DMS53 (cell line): ENCODE measurements around the gene ADAMTS12.

Experiments
- DNase-seq: peaks from one replicate; lab custom pipeline; 2025; lab: John Stamatoyannopoulos, UW

Gene ADAMTS12

DNA sequence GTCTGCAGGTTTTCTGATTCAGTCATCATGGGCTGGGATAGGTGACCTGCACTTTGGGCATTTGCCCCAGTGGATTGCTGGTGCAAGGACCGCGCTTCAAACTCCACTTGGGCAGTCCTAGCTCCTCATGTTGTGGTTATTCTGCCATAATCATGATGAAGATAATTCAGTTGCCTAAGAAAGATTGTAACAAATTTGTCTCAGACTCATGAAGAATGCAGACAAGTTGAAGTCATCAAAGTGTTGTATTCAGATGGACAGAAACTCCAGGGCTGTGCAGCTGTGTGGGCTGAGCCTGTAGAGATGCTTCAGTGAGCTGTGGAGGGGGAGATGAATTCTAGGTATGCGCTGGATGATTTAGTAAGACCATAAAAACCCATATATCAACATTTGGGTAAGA, 412.5 kb downstream of the ADAMTS12 start:
- DNase-seq, result no peak

- DNase-seq, result no peak
Measured at GRCh38 chr5:33477816-33478215, 414.0 kb downstream of the ADAMTS12 start.

GRCh38 chr5:33476992-33477391, 414.8 kb downstream of the ADAMTS12 start:
- DNase-seq, result no peak

DNA sequence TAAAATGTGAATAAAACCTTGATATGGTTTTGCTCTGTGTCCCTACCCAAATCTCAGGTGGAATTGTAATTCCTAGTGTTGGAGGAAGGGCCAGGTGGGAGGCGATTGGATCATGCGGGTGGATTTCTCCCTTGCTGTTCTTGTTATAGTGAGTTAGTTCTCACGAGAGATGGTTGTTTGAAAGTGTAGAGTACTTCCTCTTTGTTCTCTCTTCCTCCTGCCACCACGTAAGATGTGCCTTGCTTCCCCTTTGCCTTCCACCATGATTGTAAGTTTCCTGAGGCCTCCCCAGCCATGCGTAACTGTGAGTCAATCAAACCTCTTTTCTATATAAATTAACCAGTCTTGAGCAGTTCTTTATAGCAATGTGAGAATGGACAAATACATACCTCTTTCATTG, 416.1 kb downstream of the ADAMTS12 start:
- no peak for DNase-seq

DNA sequence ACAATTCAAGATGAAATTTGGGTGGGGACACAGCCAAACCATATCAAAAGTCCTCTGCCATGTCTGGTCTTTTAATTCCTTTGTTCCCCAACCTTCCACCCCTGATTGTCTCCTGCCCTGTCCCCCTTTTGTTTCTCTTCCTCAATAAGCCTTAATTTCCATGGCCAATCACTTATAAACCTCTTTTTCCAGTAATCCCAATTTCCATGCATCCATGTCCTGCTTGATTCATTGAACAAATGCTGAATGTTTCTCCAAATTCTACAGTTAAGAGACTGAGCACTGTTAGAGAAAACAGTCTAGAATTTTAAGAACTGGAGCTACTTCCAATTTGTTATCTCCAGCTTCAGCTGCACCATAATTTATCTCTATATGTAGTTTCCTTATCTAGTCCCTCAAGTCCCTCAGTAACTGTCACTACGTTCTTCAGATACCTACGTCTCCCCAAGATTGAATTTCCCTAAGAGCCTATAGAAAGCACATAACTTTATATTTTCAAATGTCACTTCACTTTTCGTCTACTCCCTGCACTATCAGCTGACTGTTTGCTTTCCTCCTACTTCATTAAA, 416.8 kb downstream of the ADAMTS12 start:
- no peak for DNase-seq

DNA sequence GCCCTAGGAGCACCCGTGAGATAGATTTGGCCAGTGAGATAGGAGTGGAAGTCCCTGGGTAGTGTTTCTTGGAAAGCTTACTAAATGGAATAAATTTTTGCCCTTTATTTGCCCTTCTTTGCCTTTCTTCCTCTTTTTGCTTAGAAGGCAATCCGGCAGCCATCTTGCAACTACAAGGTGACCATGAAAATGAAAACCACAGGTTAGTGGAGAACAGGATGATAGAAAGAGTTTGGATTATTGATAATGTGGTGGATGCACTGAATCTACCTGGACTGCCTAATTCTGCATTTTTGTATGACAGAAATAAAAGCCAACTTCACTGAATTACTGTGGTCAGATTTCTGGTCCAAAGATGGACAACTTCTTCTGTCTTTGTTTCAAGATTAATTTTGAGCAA, 417.8 kb downstream of the ADAMTS12 start:
- DNase-seq, result no peak
